ENCODE results near the gene TBC1D1. TPM values are rescaled to one million over a fixed set of nuclear protein-coding genes. Genes with fewer than 3 reads are reported as not detected.
A peak's percentile ranks its signal among the peaks of the same experiment; 100 is the strongest.

TBC1D1 gene
- polyA plus RNA-seq, 3 donors = 23.3 to 70.0 (median 31.5) TPM

- Histone ChIP-seq H2AFZ (ENCODE audit: insufficient read depth, low read depth, low read length, poor library complexity, severe bottlenecking) (no peak overlapping the region), H3K9ac (ENCODE audit: insufficient read depth, low read length, poor library complexity, severe bottlenecking) (no peak overlapping the region), H3K36me3 (replicated peaks in 1 of 2; ENCODE audit: control insufficient read depth in 1 of 2, insufficient read depth in 2 of 2, low read length in 2 of 2) (peaks cover 0 to 9% of the 10 kb centered on the region in 2 donors), H3K9me3 (replicated peaks in 1 of 2; ENCODE audit: control insufficient read depth in 1 of 2, insufficient read depth in 1 of 2, low read length in 2 of 2) (no peaks in the 10 kb centered on the region), H3K27me3 (ENCODE audit: control insufficient read depth in 2 of 2, insufficient read depth in 2 of 2, low read length in 2 of 2) (no peaks in the 10 kb centered on the region), H3K4me1 (ENCODE audit: control insufficient read depth in 1 of 2, insufficient read depth in 2 of 2, low read length in 2 of 2) (no peaks in the 10 kb centered on the region), H3K27ac (ENCODE audit: low read depth in 1 of 2, low read length in 2 of 2) (no peak overlapping the region), H4K20me1 (ENCODE audit: insufficient read depth, low read length) (peaks cover 53% of the 10 kb centered on the region), H3K79me2 (ENCODE audit: insufficient read depth, low read length) (peaks cover 16% of the 10 kb centered on the region), H3K4me3 (replicated peaks in 1 of 3; ENCODE audit: low read depth in 2 of 3, low read length in 3 of 3) (no peak overlapping the region), H3K4me2 (replicated peaks; ENCODE audit: extremely low read depth, low read length, poor library complexity, severe bottlenecking) (no peak overlapping the region)
- H3K9me3 Mint-ChIP-seq = no peaks in the 10 kb centered on the region
- no peak for DNase-seq
- no peaks in the 10 kb centered on the region for H3K27me3 Mint-ChIP-seq (ENCODE audit: low read depth in 3 of 3)
- H3K27ac Mint-ChIP-seq = peak overlapping the region in 2 of 7 donors; percentile 47 to 63
- H3K4me1 Mint-ChIP-seq = peaks cover 6% of the 10 kb centered on the region
- TF ChIP-seq, protein P1, sequence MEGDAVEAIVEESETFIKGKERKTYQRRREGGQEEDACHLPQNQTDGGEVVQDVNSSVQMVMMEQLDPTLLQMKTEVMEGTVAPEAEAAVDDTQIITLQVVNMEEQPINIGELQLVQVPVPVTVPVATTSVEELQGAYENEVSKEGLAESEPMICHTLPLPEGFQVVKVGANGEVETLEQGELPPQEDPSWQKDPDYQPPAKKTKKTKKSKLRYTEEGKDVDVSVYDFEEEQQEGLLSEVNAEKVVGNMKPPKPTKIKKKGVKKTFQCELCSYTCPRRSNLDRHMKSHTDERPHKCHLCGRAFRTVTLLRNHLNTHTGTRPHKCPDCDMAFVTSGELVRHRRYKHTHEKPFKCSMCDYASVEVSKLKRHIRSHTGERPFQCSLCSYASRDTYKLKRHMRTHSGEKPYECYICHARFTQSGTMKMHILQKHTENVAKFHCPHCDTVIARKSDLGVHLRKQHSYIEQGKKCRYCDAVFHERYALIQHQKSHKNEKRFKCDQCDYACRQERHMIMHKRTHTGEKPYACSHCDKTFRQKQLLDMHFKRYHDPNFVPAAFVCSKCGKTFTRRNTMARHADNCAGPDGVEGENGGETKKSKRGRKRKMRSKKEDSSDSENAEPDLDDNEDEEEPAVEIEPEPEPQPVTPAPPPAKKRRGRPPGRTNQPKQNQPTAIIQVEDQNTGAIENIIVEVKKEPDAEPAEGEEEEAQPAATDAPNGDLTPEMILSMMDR (IDR thresholded peaks at IDR 0.05) = no peak
- no peak overlapping the region for H3K4me3 Mint-ChIP-seq
- WGBS (ENCODE audit: insufficient coverage) = 71% methylated on average over 1 of the region's 4 CpGs
- intact Hi-C loops (cut with micrococcal nuclease) = no loop called here
- peaks cover 14 to 19% of the 10 kb centered on the region in 2 donors for H3K36me3 Mint-ChIP-seq
Measured at GRCh38 chr4:37964734-37965457, 74.0 kb downstream of the TBC1D1 start.

- no peak overlapping the region for H3K9ac ChIP-seq (ENCODE audit: insufficient read depth, low read length, poor library complexity, severe bottlenecking)
- Mint-ChIP-seq H3K4me3 (no peak overlapping the region), H3K27ac (peak overlapping the region in 2 of 7 donors; percentile 21 to 80)
Measured at GRCh38 chr4:37966044-37966443, 75.2 kb downstream of the TBC1D1 start.

More at GRCh38 chr4:37966044-37966443, 75.2 kb downstream of the TBC1D1 start:
- peaks cover 25% of the 10 kb centered on the region for H3K79me2 ChIP-seq (ENCODE audit: insufficient read depth, low read length)
- Mint-ChIP-seq H3K36me3 (peaks cover 6 to 24% of the 10 kb centered on the region in 2 donors), H3K9me3 (peaks cover 0 to 5% (median 2%) of the 10 kb centered on the region in 7 donors), H3K27me3 (ENCODE audit: low read depth in 3 of 3) (peaks cover 0 to 2% (median 0%) of the 10 kb centered on the region in 3 donors), H3K4me1 (peaks cover 17% of the 10 kb centered on the region)
- peaks cover 59% of the 10 kb centered on the region for H4K20me1 ChIP-seq (ENCODE audit: insufficient read depth, low read length)
- H2AFZ ChIP-seq (ENCODE audit: insufficient read depth, low read depth, low read length, poor library complexity, severe bottlenecking) = no peak overlapping the region
- no peak overlapping the region for H3K4me3 ChIP-seq (replicated peaks in 1 of 3; ENCODE audit: low read depth in 2 of 3, low read length in 3 of 3)
- no peak for DNase-seq
- no peaks in the 10 kb centered on the region for H3K27me3 ChIP-seq (ENCODE audit: control insufficient read depth in 2 of 2, insufficient read depth in 2 of 2, low read length in 2 of 2)
- TF ChIP-seq, protein P1 (IDR thresholded peaks at IDR 0.05) = no peak
- H3K36me3 ChIP-seq (replicated peaks in 1 of 2; ENCODE audit: control insufficient read depth in 1 of 2, insufficient read depth in 2 of 2, low read length in 2 of 2) = peaks cover 0 to 9% of the 10 kb centered on the region in 2 donors
- no peak overlapping the region for H3K27ac ChIP-seq (ENCODE audit: low read depth in 1 of 2, low read length in 2 of 2)
- intact Hi-C loops (cut with micrococcal nuclease) = no loop called here
- 63% methylated on average over 2 of the region's 3 CpGs for WGBS (ENCODE audit: insufficient coverage)
- H3K9me3 ChIP-seq (replicated peaks in 1 of 2; ENCODE audit: control insufficient read depth in 1 of 2, insufficient read depth in 1 of 2, low read length in 2 of 2) = no peaks in the 10 kb centered on the region
- peaks cover 6 to 11% of the 10 kb centered on the region in 2 donors for H3K4me1 ChIP-seq (ENCODE audit: control insufficient read depth in 1 of 2, insufficient read depth in 2 of 2, low read length in 2 of 2)
- H3K4me2 ChIP-seq (replicated peaks; ENCODE audit: extremely low read depth, low read length, poor library complexity, severe bottlenecking) = no peak overlapping the region

All from CD14-positive monocyte (primary cell).